Epithelial cell of proximal tubule (primary cell): ENCODE data around the gene SGCA. TPM values are rescaled to one million over a fixed set of nuclear protein-coding genes. Genes with fewer than 3 reads are reported as not detected.

ENCODE experiments used
- DNase-seq: peaks from one replicate; pipeline ENCODE4 v3.0.0-alpha.2; 2011; ENCODE audit warnings: low read depth
- H3K4me3 ChIP-seq: 2 replicates; pipeline ENCODE4 v1.5.1; 2011; ENCODE audit warnings: low read depth, mild to moderate bottlenecking, low read length
- CTCF ChIP-seq: conservative IDR thresholded peaks from 2 replicates; pipeline ENCODE4 v1.5.1; 2012; ENCODE audit warnings: low read depth, mild to moderate bottlenecking, low read length
- total RNA-seq: library from RNA; depleted of rRNA; stranded (reverse); fragments of >200 nt; gene quantifications from 2 replicates; pipeline ENCODE4 v1.2.3, GENCODE V29; 2015

The SGCA gene
- total RNA-seq, 1 donor from 2014 or later: 0.69 TPM

- no peak overlapping the region for H3K4me3 ChIP-seq
- no peak for DNase-seq
- no peak for TF ChIP-seq CTCF
Measured at GRCh38 chr17:50194140-50194933, 28.5 kb downstream of the SGCA start.

GRCh38 chr17:50194934-50195865, 29.4 kb downstream of the SGCA start:
- no peak for TF ChIP-seq CTCF
- no peak for DNase-seq
- no peak overlapping the region for H3K4me3 ChIP-seq

GRCh38 chr17:50196036-50196435, 30.2 kb downstream of the SGCA start:
- DNase-seq: no peak

GRCh38 chr17:50196826-50197225, 31.0 kb downstream of the SGCA start:
- DNase-seq: no peak
- no peak overlapping the region for H3K4me3 ChIP-seq
- TF ChIP-seq CTCF: no peak

More at GRCh38 chr17:50196036-50196435, 30.2 kb downstream of the SGCA start:
- H3K4me3 ChIP-seq: no peak overlapping the region
- no peak for TF ChIP-seq CTCF

GRCh38 chr17:50198026-50198669, 32.3 kb downstream of the SGCA start:
- TF ChIP-seq CTCF: peak; percentile 95
- DNase-seq: no peak
- H3K4me3 ChIP-seq: no peak overlapping the region

- H3K4me3 ChIP-seq: peak overlapping the region; percentile 58
- DNase-seq: no peak
- TF ChIP-seq CTCF: no peak
Measured at GRCh38 chr17:50199211-50199802, 33.5 kb downstream of the SGCA start.
